ENCODE data around the gene ABCC12.

DNA sequence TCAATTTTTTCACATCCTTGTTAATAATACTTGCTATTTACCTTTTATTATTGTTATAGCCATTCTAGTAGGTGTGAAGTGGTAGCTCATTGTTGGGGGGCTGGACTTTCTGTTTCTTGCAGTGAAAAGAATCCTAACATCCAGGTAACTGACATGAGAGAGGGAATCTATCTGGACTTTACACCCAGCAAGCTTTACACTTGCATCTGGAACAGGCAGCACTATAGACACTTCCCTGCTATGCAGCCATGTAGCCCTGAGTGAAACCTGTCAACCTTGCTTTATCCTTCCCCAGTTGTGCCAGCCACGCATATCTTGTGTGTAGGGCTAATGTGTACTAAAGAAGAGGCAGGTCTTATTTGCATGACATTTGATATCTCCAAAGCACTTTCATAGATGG lies 16.9 kb upstream of the ABCC12 start:
- TF ChIP-seq, protein P1, sequence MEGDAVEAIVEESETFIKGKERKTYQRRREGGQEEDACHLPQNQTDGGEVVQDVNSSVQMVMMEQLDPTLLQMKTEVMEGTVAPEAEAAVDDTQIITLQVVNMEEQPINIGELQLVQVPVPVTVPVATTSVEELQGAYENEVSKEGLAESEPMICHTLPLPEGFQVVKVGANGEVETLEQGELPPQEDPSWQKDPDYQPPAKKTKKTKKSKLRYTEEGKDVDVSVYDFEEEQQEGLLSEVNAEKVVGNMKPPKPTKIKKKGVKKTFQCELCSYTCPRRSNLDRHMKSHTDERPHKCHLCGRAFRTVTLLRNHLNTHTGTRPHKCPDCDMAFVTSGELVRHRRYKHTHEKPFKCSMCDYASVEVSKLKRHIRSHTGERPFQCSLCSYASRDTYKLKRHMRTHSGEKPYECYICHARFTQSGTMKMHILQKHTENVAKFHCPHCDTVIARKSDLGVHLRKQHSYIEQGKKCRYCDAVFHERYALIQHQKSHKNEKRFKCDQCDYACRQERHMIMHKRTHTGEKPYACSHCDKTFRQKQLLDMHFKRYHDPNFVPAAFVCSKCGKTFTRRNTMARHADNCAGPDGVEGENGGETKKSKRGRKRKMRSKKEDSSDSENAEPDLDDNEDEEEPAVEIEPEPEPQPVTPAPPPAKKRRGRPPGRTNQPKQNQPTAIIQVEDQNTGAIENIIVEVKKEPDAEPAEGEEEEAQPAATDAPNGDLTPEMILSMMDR (IDR thresholded peaks at IDR 0.05): no peak
- no peak for TF ChIP-seq POLR2A (IDR thresholded peaks at IDR 0.05)

All from prostate gland (tissue), 2 donors.